ENCODE results near the gene SCD5.

Gene SCD5

DNA sequence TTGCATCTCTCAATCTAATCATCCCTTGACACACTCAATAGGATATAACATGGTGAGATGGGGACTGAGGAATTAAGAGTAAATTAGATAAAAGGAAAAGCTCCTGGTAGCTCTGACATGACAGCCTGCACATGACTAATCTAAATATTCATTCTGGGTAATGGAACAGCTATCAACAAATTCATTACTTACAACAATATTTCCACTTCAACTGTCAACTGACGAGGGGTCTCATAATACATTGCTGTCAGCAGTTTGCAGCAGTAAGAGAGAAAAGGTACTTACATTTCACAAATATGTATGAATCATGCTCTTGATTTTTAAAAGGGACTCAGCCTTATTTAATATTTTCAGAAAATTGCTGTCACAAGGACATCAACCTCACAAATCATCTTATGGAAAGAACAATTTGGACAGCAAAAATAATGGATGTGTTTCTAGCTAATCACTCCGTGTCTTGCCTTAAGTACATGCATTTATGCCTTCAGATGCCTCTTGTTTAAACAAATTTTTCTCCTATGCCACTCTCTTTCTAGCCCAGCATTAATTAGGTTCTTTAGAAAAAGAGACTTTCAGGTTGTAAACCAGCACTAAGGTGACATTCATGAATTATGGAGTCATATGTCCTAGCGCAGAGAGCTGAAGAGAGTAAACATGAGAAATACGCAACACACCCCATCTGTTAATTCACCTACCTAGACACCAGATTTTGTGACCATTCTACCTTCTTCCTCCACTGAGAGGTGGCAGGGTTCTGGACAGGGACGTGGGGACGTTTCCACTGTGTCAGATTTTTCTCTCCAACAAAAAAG is 137.2 kb downstream of the SCD5 start:
- no peak overlapping the region for H3K27ac ChIP-seq
- TF ChIP-seq, protein P1, sequence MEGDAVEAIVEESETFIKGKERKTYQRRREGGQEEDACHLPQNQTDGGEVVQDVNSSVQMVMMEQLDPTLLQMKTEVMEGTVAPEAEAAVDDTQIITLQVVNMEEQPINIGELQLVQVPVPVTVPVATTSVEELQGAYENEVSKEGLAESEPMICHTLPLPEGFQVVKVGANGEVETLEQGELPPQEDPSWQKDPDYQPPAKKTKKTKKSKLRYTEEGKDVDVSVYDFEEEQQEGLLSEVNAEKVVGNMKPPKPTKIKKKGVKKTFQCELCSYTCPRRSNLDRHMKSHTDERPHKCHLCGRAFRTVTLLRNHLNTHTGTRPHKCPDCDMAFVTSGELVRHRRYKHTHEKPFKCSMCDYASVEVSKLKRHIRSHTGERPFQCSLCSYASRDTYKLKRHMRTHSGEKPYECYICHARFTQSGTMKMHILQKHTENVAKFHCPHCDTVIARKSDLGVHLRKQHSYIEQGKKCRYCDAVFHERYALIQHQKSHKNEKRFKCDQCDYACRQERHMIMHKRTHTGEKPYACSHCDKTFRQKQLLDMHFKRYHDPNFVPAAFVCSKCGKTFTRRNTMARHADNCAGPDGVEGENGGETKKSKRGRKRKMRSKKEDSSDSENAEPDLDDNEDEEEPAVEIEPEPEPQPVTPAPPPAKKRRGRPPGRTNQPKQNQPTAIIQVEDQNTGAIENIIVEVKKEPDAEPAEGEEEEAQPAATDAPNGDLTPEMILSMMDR (conservative IDR thresholded peaks at IDR 0.05): no peak
- no peak for TF ChIP-seq ZFX (IDR thresholded peaks at IDR 0.05)

DNA sequence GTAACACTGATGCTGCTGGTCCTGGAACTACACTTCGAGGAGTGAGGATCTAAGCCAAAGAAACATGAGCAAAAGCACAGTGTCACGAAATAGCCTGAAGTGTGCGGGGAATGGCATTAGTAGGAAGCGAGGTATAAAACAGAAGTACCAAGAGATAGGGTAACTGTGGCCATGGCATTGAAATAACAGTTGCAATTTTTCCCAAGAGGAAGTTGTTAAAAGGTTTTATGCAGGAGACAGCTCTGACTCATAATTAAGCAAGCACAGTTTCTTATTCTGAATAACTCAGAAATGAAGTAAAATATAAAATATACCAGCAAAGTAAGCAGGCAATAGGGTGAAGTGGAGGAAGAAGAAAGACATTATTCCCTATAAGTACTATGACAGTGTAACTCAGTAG is 146.5 kb downstream of the SCD5 start:
- no peak overlapping the region for H3K27ac ChIP-seq
- no peak for TF ChIP-seq ZFX (IDR thresholded peaks at IDR 0.05)
- TF ChIP-seq, protein P1 (conservative IDR thresholded peaks at IDR 0.05): no peak

DNA sequence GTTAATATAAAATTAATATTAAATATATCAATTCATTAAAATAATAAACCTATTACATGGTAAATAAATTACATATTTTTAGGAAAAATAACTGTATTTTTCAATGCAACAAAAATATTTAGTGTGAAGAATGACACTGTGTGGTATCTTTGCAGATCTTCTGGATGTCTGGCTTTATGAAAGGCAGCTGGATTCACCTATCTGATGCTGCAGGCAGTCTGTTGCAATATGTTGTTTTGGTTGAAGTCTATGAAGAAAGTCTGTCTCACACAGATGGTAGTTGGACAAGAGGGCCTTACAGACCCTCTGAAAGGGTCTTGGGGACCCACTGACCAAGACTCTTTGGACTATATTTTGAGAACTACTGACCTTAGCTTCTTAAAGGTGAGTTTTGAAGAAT is 147.7 kb downstream of the SCD5 start:
- TF ChIP-seq ZFX (IDR thresholded peaks at IDR 0.05): no peak
- TF ChIP-seq, protein P1 (conservative IDR thresholded peaks at IDR 0.05): no peak
- no peak overlapping the region for H3K27ac ChIP-seq

DNA sequence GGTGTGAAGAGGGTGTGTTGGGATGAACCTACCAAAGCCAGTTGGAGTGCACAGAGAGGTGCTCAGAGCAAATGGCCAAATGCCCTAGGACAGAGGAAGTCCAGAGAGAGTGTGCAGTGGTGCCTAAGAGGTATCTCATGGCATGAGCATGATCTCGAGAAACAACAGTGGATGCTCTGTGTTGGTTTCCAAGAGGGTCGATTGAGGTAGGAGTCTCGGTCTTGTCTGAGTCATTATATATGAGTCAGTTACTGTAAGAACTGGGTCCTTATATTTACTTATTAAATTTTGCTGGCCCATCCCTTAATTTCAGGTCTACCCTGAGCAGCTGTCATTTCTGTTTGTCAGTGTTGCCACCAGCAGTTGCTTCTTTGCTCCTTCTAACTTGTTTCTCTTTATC is 150.2 kb downstream of the SCD5 start:
- H3K27ac ChIP-seq: no peak overlapping the region
- TF ChIP-seq, protein P1 (conservative IDR thresholded peaks at IDR 0.05): no peak
- TF ChIP-seq ZFX (IDR thresholded peaks at IDR 0.05): no peak

DNA sequence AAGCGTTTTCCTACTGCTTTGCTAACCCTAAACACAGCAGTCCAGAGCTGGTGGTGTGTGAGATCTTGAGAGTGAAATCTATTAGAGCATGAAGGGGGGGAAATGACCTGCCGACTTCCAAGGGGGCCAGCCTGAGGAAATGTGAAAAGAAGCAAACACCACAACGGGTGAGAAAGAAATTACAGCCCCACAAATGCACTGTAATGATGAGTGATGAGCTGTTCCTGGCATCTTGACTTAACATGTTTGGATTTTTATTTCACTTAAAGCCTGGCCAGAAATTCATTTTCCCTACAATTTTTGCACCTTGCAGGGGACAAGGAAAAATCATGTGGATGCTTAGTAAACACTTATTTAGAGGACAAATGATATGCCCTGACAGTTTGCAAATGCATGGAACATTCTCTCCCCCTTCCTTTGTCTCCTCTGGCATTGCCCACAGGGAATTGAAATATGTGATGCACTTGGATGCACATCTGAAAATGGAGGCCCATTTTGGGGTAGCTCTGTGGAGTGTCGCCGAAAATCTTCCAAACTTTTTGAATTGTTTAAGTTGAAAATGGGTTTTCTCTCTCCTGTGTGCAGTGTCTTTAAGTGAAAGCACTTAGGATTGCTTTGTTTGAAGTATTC is 152.5 kb downstream of the SCD5 start:
- H3K27ac ChIP-seq: no peak overlapping the region
- TF ChIP-seq ZFX (IDR thresholded peaks at IDR 0.05): no peak
- TF ChIP-seq, protein P1 (conservative IDR thresholded peaks at IDR 0.05): no peak

DNA sequence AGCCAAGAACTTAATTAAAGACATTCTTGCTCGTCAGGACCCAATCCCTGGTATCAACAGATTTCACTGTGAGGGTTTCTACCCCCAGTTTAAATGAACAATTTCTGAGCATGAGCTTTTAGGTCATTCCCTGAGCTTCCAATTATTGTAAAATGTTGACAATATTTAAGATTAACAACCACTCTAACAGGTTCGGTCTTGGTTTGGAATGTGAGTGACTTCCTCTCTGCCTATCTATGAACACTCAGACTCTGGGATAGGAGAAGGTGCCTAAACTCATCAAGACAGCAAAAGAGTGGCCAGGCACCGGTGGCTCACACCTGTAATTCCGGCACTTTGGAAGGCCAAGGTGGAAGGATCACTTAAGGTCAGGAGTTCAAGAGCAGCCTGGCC is 153.9 kb downstream of the SCD5 start:
- no peak overlapping the region for H3K27ac ChIP-seq
- TF ChIP-seq, protein P1 (conservative IDR thresholded peaks at IDR 0.05): no peak
- no peak for TF ChIP-seq ZFX (IDR thresholded peaks at IDR 0.05)

DNA sequence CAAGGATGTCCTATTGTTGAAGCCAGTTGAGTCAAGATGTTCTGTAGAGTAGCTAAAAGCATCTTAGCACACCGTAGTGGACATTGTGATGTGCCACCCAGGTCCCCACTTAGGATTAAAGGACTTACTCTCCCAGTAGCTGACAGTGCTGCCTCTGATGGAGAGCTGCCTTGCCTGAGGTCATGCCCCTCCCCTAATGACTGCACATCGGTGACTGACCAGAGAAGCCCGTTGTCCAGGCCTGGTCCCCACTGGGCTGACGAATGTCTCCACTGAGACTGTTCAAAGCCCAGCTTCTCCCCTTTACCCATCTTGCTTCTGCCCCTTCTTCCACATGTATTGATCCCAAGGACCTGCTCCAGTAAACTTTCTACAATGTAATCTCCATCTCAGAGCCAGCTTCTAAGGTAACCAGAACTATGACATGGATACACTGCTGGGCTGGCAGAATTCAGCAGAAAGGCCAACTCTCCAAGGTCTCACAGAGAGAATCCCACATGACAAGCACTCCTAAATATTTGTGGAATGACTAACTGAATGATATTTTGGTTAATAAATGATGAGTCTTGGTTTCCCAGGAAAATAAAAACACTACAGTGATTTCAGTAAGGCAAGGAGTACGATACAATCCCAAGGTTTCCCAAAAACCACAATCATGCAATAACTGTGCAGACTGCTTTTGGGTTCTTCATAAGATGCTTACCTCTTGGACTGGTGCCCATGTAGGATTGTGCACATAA is 154.4 kb downstream of the SCD5 start:
- H3K27ac ChIP-seq: no peak overlapping the region
- TF ChIP-seq, protein P1 (conservative IDR thresholded peaks at IDR 0.05): no peak
